Upper lobe of left lung (tissue), 4 donors: ENCODE results near the gene RUFY1.
"Not testable (repeated sequence)": the region's sequence is repeated elsewhere in the genome, so short reads cannot be mapped to it uniquely, and the experiment has no call there.

ENCODE experiments used
- CTCF ChIP-seq, 6 experiments: fragments of 450-650 bp in 4 of 6; fragments of 200-600 bp in 2 of 6; sonication (generic) in 2 of 6; IDR thresholded peaks; one replicate each; pipeline ENCODE4 v1.5.1; 2016 to 2019; ENCODE audit warnings: antibody characterized with exemption in 6 of 6
- EP300 ChIP-seq, 4 donors: sonication (generic); formaldehyde crosslinking; IDR thresholded peaks; one replicate each; pipeline ENCODE4 v1.5.1; 2017; ENCODE audit warnings: antibody characterized with exemption in 4 of 4, control low read depth in 2 of 4
- POLR2A ChIP-seq, 4 donors: fragments of 450-650 bp; IDR thresholded peaks; one replicate each; pipeline ENCODE4 v1.5.1; 2016 to 2017; ENCODE audit warnings: antibody characterized with exemption in 4 of 4, mild to moderate bottlenecking in 2 of 4
- POLR2AphosphoS5 ChIP-seq, 2 donors: sonication (generic); formaldehyde crosslinking; IDR thresholded peaks; one replicate each; pipeline ENCODE4 v1.5.1; 2017; ENCODE audit warnings: antibody characterized with exemption in 2 of 2

GRCh38 chr5:179639296-179639695 is 88.9 kb downstream of the RUFY1 start:
- not testable (repeated sequence) for TF ChIP-seq EP300, POLR2AphosphoS5, POLR2A, CTCF (IDR thresholded peaks at IDR 0.05)
